ENCODE data around the gene HIP1. TPM values are rescaled to one million over a fixed set of nuclear protein-coding genes. Genes with fewer than 3 reads are reported as not detected.

Gene HIP1
- total and polyA plus RNA-seq, 7 donors, result 1.2 to 11.9 (median 7.2) TPM

DNA sequence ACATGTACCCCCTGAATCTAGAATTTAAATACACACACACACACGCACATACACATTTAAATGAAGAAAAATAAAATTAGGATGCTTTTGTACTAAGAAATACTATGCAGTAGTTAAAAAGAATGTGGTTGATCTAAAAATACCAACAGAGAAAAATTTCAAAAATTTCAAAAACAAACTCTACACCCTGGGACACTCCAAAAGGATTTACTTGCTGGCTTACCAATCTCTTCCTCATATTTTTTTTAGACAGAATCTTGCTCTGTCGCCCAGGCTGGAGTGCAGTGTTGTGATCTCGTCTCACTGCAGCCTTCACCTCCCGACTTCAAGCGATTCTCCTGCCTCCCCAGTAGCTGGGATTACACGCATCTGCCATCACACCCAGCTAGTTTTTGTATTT lies 80.9 kb downstream of the HIP1 start:
- no peaks in the 10 kb centered on the region for H3K36me3 ChIP-seq
- H3K27me3 ChIP-seq, result no peaks in the 10 kb centered on the region
- DNase-seq, result no peak
- no peak overlapping the region for H3K4me3 ChIP-seq
- intact Hi-C loops (cut with DNase I), result no loop called here
- 90 to 93% methylated on average over 6 of the region's 6 CpGs for WGBS, 2 donors
- TF ChIP-seq POLR2AphosphoS5 (IDR thresholded peaks at IDR 0.05) (no peak), POLR2A (IDR thresholded peaks at IDR 0.05) (no peak), CTCF (IDR thresholded peaks at IDR 0.05) (no peak), EP300 (IDR thresholded peaks at IDR 0.05) (no peak)
- H3K4me1 ChIP-seq, result no peaks in the 10 kb centered on the region
- H3K9me3 ChIP-seq, result no peaks in the 10 kb centered on the region
- no peak overlapping the region for H3K27ac ChIP-seq

DNA sequence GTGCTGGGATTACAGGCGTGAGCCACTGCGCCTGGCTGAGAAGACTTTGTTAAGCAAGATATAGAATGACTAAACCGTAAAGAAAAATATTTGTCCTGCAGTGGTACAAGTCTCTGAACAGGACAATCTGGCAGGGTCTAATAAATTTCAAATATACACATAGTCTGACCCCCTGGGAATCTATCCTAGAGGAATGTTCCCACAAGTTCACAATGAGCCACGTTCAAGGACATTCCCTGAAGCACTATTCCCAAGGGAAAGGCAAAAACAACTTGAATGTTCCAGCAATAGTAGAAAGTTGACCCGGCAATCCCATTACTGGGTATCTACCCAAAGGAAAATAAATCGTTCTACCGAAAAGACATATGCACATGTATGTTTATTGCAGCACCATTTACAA lies 82.0 kb downstream of the HIP1 start:
- TF ChIP-seq POLR2AphosphoS5 (IDR thresholded peaks at IDR 0.05) (no peak), CTCF (IDR thresholded peaks at IDR 0.05) (no peak)
- Histone ChIP-seq H3K27me3 (no peaks in the 10 kb centered on the region), H3K4me3 (no peak overlapping the region), H3K27ac (no peak overlapping the region), H3K36me3 (no peaks in the 10 kb centered on the region), H3K4me1 (no peaks in the 10 kb centered on the region), H3K9me3 (no peaks in the 10 kb centered on the region)
- WGBS, 2 donors, result 89 to 96% methylated on average over 7 of the region's 7 CpGs
- DNase-seq, result no peak
- intact Hi-C loops (cut with DNase I), result no loop called here

- intact Hi-C loops (cut with DNase I), result no loop called here
- no peaks in the 10 kb centered on the region for H3K4me1 ChIP-seq
- no peaks in the 10 kb centered on the region for H3K36me3 ChIP-seq
- H3K27me3 ChIP-seq, result no peaks in the 10 kb centered on the region
- 91 to 96% methylated on average over 2 of the region's 2 CpGs for WGBS, 2 donors
- H3K27ac ChIP-seq, result no peak overlapping the region
- no peak overlapping the region for H3K4me3 ChIP-seq
- no peak for TF ChIP-seq EP300 (IDR thresholded peaks at IDR 0.05)
- H3K9me3 ChIP-seq, result no peaks in the 10 kb centered on the region
- DNase-seq, result no peak
These were observed 83.2 kb downstream of the HIP1 start for GRCh38 chr7:75655536-75655935.

DNA sequence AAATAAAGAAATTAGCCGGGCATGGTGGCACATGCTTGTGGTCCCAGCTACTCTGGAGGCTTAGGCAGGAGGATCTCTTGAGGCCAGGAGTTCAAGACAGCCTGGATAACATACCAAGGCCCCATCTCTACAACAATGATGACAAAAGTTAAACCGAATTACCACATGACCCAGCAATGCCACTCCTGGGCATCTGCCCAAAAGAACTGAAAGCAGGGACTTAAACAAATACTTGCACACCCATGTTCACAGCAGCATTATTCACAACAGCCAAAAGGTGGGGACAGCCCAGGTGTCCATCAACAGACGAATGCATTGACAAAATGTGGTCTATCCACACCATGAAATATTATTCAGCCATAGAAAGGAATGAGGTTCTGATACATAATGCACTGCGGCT lies 83.9 kb downstream of the HIP1 start:
- TF ChIP-seq EP300 (IDR thresholded peaks at IDR 0.05) (no peak), POLR2AphosphoS5 (IDR thresholded peaks at IDR 0.05) (no peak), CTCF (IDR thresholded peaks at IDR 0.05) (no peak), POLR2A (IDR thresholded peaks at IDR 0.05) (no peak)
- H3K27me3 ChIP-seq, result no peaks in the 10 kb centered on the region
- intact Hi-C loops (cut with DNase I), result no loop called here
- H3K4me1 ChIP-seq, result no peaks in the 10 kb centered on the region
- no peak for DNase-seq
- no peaks in the 10 kb centered on the region for H3K36me3 ChIP-seq
- H3K27ac ChIP-seq, result no peak overlapping the region
- no peaks in the 10 kb centered on the region for H3K9me3 ChIP-seq
- WGBS, 2 donors, result 62 to 83% methylated on average over 4 of the region's 4 CpGs
- H3K4me3 ChIP-seq, result no peak overlapping the region

GRCh38 chr7:75653651-75654050 lies 85.1 kb downstream of the HIP1 start:
- TF ChIP-seq EP300 (IDR thresholded peaks at IDR 0.05) (no peak), CTCF (IDR thresholded peaks at IDR 0.05) (no peak), POLR2AphosphoS5 (IDR thresholded peaks at IDR 0.05) (no peak), POLR2A (IDR thresholded peaks at IDR 0.05) (no peak)
- H3K27me3 ChIP-seq, result no peaks in the 10 kb centered on the region
- no peak overlapping the region for H3K27ac ChIP-seq

More at GRCh38 chr7:75653651-75654050, 85.1 kb downstream of the HIP1 start:
- Histone ChIP-seq H3K9me3 (no peaks in the 10 kb centered on the region), H3K4me3 (no peak overlapping the region), H3K36me3 (no peaks in the 10 kb centered on the region), H3K4me1 (no peaks in the 10 kb centered on the region)
- no peak for DNase-seq
- 95 to 97% methylated on average over 7 of the region's 7 CpGs for WGBS, 2 donors
- intact Hi-C loops (cut with DNase I), result no loop called here

All from sigmoid colon (tissue), 7 donors.